Anterior cingulate cortex (tissue), 58 donors: ENCODE data around the gene FNIP2.

Source experiments
- DNase-seq, 58 donors: peaks; one replicate each; lab custom pipeline; 2025; lab: John Stamatoyannopoulos, UW

The FNIP2 gene

GRCh38 chr4:158760866-158761265 lies 8.0 kb upstream of the FNIP2 start:
- DNase-seq = no peak

GRCh38 chr4:158762553-158762952 lies 6.3 kb upstream of the FNIP2 start:
- DNase-seq = no peak

GRCh38 chr4:158763462-158763861 lies 5.4 kb upstream of the FNIP2 start:
- no peak for DNase-seq

DNA sequence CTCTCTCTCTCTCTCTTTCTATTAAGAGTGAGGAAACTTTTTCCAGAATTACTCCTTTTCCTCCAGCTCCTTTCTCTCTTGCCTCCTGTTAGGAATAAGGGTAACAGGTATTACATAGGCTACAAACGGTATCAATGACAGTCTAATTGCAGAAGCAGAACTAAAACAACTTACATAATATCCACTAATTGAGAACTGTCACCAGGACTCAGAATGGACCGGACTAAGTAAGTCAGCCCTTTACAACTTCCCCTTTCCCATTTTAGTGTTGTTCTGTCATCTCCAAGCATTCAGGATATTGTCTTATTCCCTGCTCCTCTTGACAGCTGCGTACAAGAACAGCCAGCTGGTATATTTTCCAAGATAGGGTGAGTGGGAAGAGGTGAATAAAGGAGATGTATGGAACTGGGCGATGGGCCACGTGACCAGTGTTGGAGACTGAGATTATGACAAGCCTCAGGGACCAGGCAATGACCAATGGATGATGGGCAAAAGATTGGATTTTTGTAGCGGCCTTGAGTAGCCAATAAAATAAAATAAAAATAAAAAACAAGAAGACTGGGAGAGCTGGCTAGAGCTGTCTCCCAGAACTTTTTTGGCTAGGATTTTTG lies 2.3 kb upstream of the FNIP2 start:
- peak in 9 of 58 donors; percentile 5 to 39 (median 13) for DNase-seq

DNA sequence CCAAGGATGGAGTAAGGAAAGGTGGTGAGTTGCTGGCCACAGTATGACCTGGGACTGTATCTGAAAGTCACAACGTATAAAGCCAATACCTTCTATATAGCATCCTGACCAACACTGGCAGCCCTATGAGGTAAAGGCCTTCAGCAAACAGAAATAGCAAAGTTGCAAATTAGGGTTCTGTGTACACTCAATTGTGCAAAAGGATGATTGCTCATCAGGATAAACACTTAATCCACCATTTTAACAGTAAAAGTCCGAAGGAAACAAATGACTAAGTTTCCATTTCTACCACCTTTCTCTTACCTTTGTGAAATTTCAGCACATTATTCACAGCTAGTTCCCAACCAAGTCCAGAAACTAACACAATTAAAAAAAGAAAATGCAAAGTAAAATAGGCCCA lies 1.4 kb upstream of the FNIP2 start:
- no peak for DNase-seq

DNA sequence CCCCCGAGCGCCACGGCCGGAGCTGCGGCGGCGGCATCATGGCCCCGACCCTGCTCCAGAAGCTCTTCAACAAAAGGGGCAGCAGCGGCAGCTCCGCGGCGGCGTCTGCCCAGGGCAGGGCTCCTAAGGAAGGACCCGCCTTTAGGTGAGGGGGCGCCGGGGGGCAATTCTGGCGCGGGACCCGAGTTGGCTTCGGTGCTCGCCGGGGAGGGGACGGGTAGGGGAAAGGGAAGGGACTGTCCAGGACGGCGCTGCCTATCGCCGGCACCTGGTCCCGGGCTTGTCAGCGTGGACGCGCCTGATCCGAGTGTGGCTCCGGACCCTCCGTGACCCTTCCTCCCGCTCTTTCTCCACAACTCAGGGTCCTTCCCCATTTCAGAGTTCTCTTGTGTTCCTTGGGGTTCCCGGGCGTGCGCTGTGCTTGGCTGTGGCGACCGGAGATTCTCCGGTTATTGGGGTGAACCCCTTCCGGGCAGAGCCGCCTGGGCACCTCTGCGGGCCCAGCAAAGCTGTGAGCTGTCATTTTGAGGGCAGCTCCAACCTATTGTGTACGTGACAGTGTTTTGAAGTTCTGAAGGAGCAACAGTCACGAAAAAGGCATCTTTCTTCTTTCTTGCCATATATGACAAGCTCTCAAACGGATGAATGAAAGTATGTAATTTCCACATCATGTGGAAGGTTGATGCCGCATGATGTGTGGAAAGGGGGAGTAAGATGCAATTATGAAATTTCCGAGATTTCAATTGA lies 522 bp downstream of the FNIP2 start:
- peak in 44 of 58 donors; percentile 2 to 73 (median 50) for DNase-seq

DNA sequence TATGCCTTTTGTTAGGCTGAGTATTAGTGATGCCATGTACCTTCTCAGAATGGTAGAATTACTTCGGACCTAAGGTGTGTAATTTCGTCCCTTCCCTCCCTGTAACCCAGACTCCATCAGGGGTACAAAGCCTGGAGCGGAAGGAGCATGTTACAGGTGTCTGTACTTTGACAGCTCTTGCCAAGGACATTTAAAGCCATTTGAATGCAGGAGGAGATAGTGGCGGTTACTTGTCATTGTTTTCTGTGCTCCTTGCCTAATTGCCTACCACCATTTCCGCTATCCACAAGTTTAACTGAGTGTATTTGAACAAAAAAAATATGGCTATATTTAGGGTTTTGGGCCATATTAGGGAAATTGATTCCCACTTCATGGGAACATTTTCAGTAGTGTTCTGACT lies 1.8 kb downstream of the FNIP2 start:
- DNase-seq = no peak

DNA sequence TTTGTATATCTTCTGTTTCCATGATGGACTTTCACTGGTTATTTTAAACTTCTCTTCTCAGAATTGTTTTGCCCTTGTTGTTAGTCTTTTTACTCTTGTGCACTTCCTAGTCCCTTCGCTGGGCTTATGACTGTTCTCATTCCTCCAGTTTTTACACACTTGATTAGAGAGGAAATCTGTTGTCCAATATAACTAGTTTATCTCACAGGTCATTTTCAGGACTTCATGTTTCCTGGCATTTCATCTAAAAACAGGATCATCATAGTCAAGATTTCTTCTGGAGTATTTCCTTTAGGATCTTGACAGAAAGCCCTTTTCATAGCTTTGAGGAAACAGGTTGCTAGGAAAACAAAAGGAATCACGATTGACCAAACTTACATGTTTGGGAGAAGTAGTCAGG lies 3.0 kb downstream of the FNIP2 start:
- no peak for DNase-seq

DNA sequence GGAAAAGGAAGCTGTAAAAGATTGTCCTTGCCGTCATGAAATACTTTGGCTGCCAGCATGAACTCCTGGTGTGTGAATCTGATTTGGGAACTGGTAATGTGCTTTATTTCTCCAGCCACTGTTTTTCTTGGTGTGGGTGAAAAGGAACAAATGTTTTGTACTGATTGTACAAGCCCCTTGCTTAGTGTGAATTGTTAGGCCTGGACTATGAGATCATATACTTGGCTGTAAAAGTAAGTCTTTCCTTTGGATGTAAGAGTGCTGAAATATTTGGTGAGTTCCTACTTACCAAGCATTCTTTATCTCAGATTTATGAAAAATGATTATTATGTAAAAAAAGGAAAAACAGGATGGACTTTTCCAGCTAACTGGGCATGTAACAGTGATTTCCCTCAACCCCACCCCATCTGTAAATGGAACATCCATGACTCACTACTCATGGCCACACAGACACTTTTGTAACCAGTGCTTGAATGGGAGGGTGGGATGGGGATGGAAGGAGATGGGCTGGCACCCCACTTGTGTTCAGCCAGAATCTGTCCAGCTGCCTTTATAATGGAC lies 6.3 kb downstream of the FNIP2 start:
- DNase-seq = peak in 35 of 58 donors; percentile 3 to 78 (median 37)

GRCh38 chr4:158776106-158776505 lies 7.3 kb downstream of the FNIP2 start:
- no peak for DNase-seq

DNA sequence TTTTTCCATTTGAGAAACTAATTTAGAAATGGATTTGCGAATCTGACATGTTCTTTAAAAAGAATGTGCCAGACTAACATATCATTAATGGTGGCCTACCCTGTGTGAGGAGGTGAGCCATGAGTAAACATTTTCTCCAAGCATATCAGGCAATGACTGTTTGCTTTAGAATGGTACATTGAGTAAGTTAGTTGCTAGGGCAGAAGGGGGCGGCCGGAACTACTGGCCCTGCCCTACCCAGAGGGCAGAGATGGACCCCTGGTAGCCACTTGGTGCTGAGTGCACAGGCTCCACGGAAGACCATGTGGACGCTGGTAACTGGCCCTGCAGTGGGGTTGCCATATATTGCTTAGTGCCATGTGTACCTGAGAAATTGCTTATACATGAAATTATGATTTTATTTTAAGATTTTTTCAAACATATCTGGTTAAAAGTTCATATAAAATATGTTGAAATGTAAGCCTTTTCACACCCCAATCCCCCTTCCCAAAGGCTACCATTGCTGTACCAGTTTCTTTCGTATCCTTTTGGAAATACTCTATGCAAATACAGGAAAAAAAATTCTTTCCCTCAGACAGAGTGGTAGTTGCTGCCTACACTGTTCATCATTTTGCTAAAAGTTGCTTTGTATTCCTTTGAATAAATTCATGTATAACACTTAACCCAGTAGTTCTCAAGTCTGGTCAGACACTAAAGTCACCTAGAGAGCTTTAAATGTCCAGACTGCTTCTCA lies 8.8 kb downstream of the FNIP2 start:
- DNase-seq = no peak

DNA sequence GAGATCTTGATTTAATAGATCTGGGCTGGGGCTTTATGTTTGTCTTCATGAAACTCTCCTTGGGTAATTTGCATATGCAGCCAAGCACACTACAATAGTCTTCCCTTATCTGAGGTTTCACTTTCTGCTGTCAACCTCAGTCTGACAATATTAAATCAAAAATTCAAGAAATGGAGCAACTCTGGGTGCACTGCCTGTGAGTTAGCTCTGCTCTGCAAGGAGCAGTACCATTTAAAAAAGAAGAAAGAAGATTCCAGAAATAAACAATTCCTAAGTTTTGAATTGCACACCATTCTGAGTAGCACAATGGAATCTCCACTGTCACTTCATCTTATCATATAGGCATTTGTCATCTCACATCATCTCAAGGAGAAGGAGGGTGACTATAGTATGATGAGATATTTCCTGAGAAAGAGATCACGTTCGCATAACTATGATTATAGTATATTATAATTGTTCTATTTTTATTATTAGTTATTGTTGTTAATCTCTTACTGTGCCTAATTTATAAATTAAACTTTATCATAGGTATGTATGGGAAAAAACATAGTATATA lies 9.4 kb downstream of the FNIP2 start:
- no peak for DNase-seq

DNA sequence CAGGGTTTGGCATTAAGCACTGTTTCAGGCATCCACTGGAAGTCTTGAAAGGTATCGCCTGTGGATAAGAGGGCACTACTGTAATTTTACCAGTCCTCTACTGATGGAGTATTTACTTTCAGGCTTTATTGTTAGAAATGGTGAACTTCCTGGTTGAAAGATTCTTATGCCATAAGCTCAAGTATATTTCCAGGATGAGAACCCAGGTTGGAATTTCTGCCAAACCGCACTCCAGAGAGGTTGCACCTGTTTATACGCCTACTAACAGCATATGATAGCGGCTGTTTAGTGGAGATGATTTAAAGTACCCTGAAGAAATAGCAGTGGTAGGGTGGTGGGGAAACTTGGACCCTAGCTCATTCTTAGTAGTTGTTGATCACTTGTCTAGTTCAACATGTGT lies 9.9 kb downstream of the FNIP2 start:
- no peak for DNase-seq

DNA sequence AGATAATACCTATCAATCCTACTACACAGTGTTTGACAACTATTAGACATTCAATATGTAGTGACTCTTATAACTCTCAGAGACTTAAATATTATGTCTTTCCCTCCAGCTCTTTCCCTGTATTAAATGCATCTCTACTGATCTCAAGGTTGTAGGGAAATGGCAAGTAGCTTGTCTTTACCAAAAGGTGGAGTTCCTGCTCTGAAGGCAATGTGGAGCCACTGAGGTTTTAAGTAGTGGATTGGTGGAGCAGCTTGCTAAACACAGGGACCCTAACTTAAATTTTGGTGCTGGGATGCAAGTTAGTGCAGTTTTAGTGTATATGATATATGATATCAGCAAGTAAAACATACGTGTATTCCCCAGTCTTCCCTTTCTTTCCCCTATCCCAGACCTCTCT lies 13.1 kb downstream of the FNIP2 start:
- no peak for DNase-seq

GRCh38 chr4:158782551-158783360 lies 13.9 kb downstream of the FNIP2 start:
- no peak for DNase-seq

DNA sequence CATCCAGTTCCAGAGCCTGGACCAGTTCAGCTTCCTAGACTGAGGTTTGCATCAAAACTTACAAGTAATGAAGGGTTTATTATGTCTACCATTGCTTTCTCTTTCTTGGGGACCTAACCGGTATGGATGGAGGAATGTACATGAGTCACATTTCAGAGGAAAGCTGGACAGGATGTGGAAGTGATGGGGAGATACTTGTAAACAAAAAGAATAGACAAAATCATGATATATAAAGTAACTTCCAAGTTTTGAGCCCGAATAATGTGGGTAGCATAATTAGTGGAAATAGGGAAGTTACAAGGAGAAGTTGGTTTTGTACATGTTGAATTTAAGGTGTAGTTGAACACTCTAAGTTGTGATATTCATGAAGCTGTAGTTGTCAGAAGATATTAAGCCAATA lies 15.0 kb downstream of the FNIP2 start:
- DNase-seq = no peak

DNA sequence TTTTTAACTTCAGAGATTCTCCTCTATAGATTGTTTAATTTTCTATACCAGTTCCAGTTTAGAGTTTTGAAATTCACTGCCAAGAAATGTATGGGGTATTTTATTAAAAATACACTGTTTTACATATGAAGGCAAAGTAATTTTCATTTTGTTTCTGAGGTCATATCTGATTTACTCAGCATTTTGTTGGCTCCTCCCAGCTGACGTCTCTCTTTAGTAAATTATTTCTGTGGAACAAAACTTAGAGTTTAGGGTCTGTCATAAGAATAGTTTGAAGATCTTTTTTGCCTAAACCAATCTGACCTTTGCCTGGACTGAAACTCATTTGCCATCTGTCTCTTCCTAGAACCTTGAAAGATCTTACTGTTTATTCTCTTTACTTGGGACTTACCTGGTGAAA lies 16.9 kb downstream of the FNIP2 start:
- DNase-seq = no peak

DNA sequence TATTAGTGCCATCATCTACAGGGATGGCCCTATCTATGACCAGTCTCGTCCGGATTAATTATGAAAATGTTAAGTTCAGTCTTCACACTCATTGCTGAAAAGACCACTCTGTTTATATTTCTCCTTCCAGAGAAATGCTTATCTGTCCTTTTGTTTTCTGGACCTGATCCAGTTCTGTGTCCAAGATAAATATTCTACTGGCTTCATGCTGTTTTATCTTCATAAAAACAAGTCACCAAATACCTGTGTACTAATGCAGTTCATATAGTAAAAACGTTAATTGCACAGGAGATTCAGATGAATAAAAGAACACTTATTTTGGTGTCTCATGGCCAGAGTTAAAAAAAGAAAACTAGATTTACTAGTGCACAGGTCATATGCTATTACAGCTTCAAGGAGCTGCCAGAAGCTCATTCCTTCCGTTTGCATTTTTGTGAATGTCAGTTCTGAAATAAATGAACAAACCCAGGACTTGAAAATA lies 17.3 kb downstream of the FNIP2 start:
- no peak for DNase-seq

- DNase-seq = no peak
Measured at GRCh38 chr4:158786955-158787354, 18.1 kb downstream of the FNIP2 start.
